Right ventricle myocardium superior (tissue), 1 donor: ENCODE data around the gene ACTRT3. TPM values are rescaled to one million over a fixed set of nuclear protein-coding genes. Genes with fewer than 3 reads are reported as not detected.
"Not testable (repeated sequence)": the region's sequence is repeated elsewhere in the genome, so short reads cannot be mapped to it uniquely, and the experiment has no call there.

ENCODE experiments used
- ATAC-seq: fragments of 200-7000 bp; cut with Tn5 transposase; one replicate; pipeline ENCODE4 v1.9.1; 2020; ENCODE audit warnings: mild to moderate bottlenecking; ENCODE audit not compliant: poor library complexity
- DNase-seq: peaks from one replicate; pipeline ENCODE4 v3.0.0-alpha.2; 2020
- intact Hi-C: fragments of 100-400 bp; cut with DNase I; formaldehyde crosslinking; loops from one replicate; pipeline ENCODE4 v1.11.2; 2022
- total RNA-seq: library from RNA; stranded (reverse); fragmentation: NEBNext Ultra II Directional; extraction: Animal tissue kit (Norgen Biotek cat#: 25700); gene quantifications from one replicate; pipeline ENCODE4 v1.2.1, GENCODE V29; 2021
- donor health status: DM: no; HTN: yes; CAD: no; lungs with severe emphysema.

Gene ACTRT3
- total RNA-seq, 1 donor from 2014 or later: 0.59 TPM

DNA sequence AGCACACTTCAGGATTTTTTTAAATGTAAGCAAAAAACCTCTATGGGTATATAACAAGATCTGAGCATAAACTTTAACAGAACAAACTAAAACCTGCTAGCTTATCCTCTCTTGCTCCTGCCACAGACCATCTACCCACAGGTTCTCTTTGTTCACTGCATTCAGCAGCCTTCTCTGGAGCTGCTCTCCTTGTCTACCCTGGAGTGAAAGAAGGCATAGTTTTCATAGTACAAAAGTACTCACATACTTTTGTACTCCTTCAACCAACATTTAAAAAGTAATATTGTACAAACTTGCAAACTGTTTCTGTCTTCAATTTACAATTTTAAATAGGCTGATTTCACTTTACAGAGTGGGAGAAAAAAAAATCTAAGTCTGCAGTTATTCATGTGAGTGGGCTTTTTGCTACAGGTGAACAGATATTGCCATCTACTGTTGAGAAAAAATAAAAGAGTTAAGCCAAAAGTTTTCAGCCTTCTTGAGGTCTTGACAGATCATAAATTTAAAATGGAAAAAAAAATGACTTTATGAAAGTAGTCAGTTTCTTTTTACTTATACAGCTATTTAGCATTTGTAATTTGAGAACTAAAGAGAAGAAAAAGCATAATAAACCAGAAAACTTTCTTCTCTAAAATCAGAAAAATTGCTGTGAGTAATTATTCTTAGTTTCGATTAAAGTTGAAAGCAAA is 24.9 kb downstream of the ACTRT3 start:
- intact Hi-C loops: loop anchor here (5.0 to 10.0 kb wide), 3 partner anchors 57 to 700 kb away; no protein-coding TSS in a partner anchor
- DNase-seq (no peak), ATAC-seq (peak; percentile 58)

DNA sequence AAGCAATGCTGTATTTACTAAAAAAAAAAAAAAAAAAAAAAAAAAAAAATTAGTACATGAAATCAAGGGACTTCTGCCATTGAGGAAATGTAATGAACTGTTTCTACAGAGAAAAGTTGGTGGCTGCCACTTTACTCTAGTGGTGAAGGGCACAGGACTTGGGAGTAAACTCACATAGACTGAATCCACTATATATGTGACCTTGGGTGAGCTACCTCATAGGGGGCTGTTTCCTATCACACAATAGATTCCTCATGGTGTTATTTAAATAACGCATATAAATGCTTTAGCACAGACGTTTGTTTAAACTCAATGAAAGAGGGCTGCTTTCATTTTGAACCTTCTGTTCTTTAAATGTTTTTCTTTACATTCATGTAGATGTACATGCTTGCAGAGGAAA is 30.3 kb downstream of the ACTRT3 start:
- DNase-seq: no peak
- intact Hi-C loops: no loop called here
- no peak for ATAC-seq

DNA sequence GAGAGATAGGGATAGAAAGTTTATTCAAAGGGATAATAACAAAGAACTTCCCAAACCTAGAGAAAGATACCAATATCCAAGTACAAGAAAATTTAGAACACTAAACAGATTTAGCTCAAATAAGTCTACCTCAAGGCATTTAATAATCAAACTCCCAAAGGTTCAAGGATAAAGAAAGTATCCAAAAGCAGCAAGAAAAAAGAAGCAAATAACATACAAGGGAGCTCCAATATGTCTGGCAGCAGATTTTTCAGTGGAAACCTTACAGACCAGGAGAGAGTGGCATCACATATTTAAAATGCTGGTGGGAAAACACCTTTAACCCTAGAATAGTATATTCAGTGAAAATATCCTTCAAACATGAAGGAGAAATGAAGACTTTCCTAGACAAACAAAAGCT is 37.5 kb downstream of the ACTRT3 start:
- DNase-seq, ATAC-seq, intact Hi-C loops: not testable (repeated sequence)

DNA sequence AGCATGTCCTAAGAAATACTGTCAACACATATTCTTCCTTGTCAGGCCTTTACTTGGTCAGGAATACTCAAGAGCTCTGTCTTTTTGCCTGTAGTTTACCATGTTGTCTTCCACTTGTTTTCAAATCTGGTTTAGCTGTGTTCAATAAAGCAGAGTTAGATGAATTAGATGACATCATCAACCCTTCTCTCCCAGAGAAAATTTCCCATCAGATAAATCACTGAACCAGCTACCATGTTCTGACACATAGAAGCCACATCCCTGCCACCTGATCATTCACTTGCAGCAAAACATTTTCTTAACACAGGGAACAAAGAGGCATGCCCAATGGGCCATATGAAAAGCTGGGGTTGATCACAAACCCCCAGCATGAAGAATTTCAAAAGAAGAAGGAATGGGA is 46.6 kb downstream of the ACTRT3 start:
- ATAC-seq: no peak
- DNase-seq: no peak
- intact Hi-C loops: no loop called here

DNA sequence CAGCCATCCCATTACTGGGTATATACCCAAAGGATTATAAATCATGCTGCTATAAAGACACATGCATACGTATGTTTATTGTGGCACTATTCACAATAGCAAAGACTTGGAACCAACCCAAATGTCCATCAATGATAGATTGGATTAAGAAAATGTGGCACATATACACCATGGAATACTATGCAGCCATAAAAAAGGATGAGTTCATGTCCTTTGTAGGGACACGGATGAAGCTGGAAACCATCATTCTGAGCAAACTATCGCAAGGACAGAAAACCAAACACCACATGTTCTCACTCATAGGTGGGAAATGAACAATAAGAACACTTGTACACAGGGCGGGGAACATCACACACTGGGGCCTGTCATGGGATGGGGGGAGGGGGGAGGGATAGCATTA is 50.9 kb downstream of the ACTRT3 start:
- ATAC-seq, DNase-seq, intact Hi-C loops: not testable (repeated sequence)

Other genes with a start within 250 kb of the ACTRT3 start
- 15.5 TPM for gene MECOM, start 105.8 kb downstream of the ACTRT3 start, total RNA-seq
- gene TERC, start 4.5 kb downstream of the ACTRT3 start, total RNA-seq: 1.5 TPM
- 11.4 TPM for gene MYNN, start 3.8 kb upstream of the ACTRT3 start, total RNA-seq
- gene LRRIQ4, start 43.3 kb upstream of the ACTRT3 start, total RNA-seq: not detected
- 2.0 TPM for gene LRRC34, start 43.3 kb upstream of the ACTRT3 start, total RNA-seq
- gene LRRC31, start 100.4 kb upstream of the ACTRT3 start, total RNA-seq: not detected
- gene SAMD7, start 142.0 kb upstream of the ACTRT3 start, total RNA-seq: not detected
- 85.4 TPM for gene SEC62, start 197.2 kb upstream of the ACTRT3 start, total RNA-seq